ENCODE results near the gene DENND1A. TPM values are rescaled to one million over a fixed set of nuclear protein-coding genes. Genes with fewer than 3 reads are reported as not detected.
"Not testable (repeated sequence)": the region's sequence is repeated elsewhere in the genome, so short reads cannot be mapped to it uniquely, and the experiment has no call there.

Gene DENND1A
- total RNA-seq, 2 donors from 2014 or later, result 16.2 to 17.7 TPM

- intact Hi-C loops (cut with DNase I), result no loop called here
- DNase-seq (no peak), ATAC-seq (no peak)
Observed at GRCh38 chr9:123651871-123652270, 278.1 kb downstream of the DENND1A start.

- intact Hi-C loops (cut with DNase I), result no loop called here
- ATAC-seq, result no peak
- no peak for DNase-seq
Observed at GRCh38 chr9:123651273-123651672, 278.7 kb downstream of the DENND1A start.

- DNase-seq (no peak), ATAC-seq (no peak)
- intact Hi-C loops (cut with DNase I), result no loop called here
Observed at GRCh38 chr9:123649909-123650308, 280.0 kb downstream of the DENND1A start.

- DNase-seq (no peak), ATAC-seq (no peak)
- intact Hi-C loops (cut with DNase I), result no loop called here
Observed at GRCh38 chr9:123647145-123647544, 282.8 kb downstream of the DENND1A start.

GRCh38 chr9:123645762-123646161 lies 284.2 kb downstream of the DENND1A start:
- intact Hi-C loops (cut with DNase I), result no loop called here
- DNase-seq (no peak), ATAC-seq (no peak)

DNA sequence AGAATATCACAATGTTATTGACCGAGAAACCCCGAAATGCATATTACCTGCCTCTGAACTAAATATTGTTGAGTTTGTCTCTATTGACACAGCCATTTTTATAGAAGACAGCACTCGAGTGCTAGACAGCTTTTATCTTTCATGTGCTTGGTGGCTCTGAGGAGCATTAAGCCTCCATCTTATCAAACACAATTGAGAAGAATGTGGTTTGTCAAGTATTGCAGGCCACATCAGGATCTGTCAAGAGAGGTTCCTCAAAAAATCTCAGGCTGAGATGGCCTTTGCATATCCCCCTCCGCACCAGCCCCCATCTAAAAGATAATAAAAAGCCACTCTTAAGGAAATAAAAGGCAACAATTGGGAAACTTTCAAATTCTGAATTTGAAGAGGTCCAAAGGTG lies 284.8 kb downstream of the DENND1A start:
- DNase-seq (no peak), ATAC-seq (no peak)
- intact Hi-C loops (cut with DNase I), result no loop called here

DNA sequence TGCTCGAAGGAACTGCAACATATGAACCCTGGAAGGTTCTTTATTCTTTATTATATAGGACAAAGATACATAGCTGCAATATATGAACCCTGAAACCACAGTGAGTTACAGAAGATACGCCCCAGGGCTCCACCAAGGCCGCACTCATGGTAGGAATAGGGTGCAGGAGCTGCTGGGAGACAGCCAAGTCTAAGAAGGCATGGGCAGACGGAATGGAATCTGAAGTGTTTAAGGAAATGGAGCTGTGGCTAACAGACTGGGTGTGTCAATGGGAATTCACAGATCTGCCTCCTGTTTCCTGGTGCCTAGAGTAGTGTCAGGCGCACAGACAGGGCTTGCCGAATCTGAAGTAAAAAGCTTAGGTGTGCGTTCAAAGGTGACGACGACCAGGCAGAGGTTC lies 286.4 kb downstream of the DENND1A start:
- ATAC-seq (no peak), DNase-seq (no peak)
- intact Hi-C loops (cut with DNase I), result no loop called here

DNA sequence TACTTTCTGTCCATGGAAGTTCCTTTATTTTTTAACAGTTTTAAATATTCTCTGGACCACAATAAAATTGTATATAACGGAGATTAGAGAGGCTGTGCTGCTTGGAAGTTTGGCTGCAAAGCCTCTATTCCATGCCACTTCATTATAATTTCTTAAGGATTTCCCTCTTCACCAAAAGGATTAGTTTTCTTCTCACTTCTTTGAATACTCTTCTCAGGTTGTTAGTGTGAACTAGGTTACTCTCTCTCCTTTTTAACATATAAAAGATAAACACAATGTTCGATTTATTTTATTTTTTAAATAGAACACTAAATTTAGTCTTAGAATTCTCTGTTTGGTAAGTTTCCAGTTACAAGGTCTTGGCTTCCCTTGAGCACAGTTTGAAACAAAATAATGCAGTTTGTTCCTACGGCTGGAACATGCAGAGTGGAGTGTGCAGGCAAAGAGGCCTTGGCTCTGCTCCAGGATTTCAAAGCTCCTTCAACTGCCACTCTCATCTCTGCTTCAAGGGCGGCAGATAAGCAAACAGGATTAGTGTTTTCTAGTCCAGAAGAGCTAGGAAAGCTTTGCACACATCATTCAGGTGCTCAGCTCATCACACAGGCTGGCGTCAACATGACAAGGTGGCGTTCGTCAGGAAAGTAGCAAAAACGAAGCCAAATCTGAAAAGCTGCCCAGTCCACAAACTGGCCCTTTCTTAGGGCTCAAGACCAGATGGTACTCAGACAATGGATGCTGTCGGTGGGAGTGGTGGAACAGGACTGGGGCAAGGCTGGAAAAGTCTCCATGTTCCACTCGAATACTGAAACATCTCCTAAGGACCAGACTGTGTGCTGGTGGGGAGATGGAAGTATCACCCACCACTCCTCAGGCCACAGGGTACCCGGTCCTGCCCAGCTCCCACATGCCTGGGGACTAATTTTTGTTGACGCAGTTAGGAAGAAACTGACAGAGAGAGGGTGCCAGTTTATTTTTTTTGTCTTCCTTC lies 287.3 kb downstream of the DENND1A start:
- intact Hi-C loops (cut with DNase I), result no loop called here
- DNase-seq, result peak; percentile 45
- ATAC-seq, result peak; percentile 83 to 89

GRCh38 chr9:123640792-123641222 lies 289.1 kb downstream of the DENND1A start:
- ATAC-seq (no peak), DNase-seq (no peak)
- intact Hi-C loops (cut with DNase I), result no loop called here

DNA sequence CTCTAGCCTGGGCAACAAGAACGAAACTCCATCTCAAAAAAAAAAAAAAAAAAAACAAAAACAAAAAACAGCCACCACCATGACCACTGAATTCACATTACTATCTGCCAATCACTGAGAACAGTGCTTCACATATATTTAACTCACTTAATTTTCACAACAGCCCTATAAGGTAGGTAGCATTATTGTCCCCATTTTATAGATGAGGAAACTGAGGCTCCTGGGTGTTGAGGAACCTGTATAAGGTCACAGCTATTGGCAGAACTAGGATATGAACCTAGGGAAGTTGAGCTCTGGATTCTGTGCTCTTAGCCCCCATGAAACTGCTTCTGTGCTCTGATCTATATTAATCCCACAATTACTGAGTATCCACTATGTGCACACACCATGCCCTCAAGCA lies 290.2 kb downstream of the DENND1A start:
- intact Hi-C loops (cut with DNase I), result no loop called here
- no peak for ATAC-seq
- no peak for DNase-seq

GRCh38 chr9:123637945-123638634 lies 291.8 kb downstream of the DENND1A start:
- DNase-seq (no peak), ATAC-seq (no peak)
- intact Hi-C loops (cut with DNase I), result no loop called here

DNA sequence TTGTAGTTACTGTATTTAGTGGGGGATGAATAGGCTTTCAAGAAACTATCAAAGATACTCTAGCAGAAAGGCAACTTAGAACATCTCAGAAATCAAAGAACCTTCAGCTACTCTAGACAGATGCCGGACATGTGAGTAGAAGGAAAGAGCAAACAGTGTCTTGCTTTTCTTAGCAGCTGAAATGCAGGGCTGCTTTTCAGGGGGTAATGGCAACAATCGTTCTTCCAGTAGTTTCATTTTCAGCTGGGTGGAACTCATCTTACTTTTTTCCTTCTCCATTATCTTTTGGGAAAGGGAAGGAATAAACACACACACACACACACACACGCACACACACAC lies 292.4 kb downstream of the DENND1A start:
- intact Hi-C loops (cut with DNase I), result no loop called here
- no peak for DNase-seq
- no peak for ATAC-seq

GRCh38 chr9:123636805-123637204 lies 293.1 kb downstream of the DENND1A start:
- intact Hi-C loops (cut with DNase I); DNase-seq; ATAC-seq: not testable (repeated sequence)

DNA sequence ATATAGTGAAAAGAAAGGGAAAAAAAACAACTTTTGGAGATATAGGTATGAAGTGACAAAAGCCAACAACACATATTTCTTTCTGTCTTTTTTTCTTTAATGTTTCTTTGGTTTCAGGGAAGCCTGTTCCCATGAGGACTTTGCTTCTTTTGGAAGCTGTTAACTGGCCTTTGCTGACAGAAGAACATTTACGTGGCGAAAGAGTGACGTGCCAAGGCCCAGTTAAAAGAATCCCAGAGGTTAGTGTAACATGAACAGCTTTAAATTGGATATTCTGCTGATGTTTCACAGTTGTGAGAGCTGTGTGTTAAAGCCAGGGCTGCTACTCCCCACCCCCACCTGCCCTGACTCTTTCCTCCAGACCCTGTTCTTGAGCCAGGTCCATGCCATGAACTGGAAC lies 298.1 kb downstream of the DENND1A start:
- DNase-seq (no peak), ATAC-seq (no peak)
- intact Hi-C loops (cut with DNase I), result no loop called here

DNA sequence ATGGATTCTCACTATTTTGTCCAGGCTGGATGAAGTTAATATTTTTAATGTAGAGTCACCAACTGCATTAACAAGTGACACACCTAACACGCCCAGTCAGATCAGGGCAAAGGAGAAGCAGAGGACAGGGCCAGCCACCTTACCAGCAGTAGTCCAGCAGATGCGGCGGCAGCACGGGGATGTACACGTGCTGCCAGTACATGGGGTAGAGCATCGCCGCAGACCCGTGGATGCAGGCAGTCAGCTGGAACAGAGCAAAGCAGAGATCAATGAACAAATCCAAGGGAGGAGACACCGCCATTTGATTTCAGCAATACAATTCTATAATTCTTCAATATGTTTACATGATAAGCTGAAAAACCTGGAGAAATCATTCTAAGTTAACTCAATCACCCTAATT lies 299.7 kb downstream of the DENND1A start:
- intact Hi-C loops (cut with DNase I), result no loop called here
- ATAC-seq (no peak), DNase-seq (no peak)

DNA sequence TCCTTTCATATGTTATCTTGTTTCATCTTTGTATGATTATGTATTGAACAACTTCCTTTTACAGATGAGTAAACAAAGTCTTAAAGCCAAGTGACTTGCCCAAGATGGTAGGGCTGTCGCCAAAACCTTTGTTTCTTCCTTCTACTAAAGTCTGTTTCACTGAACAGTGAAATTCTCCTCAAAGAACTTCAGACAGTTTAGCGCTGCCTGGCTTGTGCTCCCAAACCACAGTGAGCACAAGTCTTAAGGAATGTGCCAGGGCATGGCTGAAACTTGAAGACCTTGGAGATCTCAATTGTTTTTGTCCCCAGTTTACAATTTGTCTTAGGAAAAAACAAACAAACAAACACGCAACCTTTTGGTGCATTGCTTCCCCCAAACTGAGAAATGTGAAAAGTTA lies 300.4 kb downstream of the DENND1A start:
- ATAC-seq (no peak), DNase-seq (no peak)
- intact Hi-C loops (cut with DNase I), result no loop called here

GRCh38 chr9:123622711-123623241 lies 307.1 kb downstream of the DENND1A start:
- intact Hi-C loops (cut with DNase I), result no loop called here
- no peak for DNase-seq
- ATAC-seq, result no peak

DNA sequence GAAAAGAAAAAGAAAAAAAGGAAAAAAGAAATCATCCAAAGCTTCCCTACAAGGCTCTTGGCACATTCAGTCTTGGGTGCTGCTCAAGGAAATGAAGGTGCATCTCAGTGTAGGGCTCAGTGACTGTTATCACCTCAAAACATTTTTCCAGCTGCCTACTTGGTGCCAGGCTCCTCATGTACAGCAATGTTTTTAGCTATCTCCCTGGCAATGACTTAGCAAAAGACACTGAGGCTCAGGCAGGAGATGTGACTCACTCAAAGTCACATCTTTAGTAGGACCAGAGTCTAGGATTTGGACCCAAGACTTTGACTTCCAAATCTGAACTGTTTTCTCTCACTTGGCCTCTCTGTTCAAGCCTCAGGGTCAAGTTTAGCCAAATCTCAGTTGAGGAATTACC lies 309.7 kb downstream of the DENND1A start:
- DNase-seq, result no peak

DNA sequence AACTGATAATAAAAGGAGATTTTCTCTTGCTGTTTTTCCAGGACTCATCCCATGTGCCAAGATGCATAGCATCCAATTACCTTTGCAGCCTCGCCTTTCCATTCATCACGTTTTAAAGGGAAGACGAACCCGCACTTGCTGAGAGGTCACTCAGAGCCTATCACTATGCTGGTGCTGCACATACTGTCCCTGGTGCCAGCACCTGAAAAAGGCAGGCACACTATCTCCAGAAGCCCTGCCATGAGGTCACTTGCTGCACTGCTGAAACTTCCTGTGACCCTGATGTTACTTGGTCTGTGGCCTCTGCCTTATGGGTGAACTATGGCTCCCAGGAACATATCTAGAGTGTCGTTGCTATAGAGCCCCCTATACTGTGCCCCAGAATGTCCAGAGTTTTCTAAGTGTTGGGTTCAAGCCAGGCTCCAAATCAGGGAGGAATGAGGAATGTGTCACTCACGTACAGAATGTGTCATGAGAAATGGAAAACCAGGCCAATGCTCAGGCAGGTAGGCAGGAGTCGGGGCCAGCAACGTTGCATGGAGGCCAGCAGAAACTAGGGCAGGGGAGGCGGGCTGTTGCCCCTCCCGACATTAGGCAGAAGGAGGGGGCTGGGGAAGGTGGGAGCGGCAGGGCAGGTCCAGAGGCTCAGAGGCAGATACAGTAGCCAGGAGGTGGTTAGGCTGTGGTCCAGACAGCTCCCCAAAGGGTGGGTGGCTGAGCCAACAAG lies 311.8 kb downstream of the DENND1A start:
- DNase-seq (no peak), ATAC-seq (peak in 1 of 2 donors; percentile 39)
- intact Hi-C loops (cut with DNase I), result no loop called here

More for the DNA sequence above, 309.7 kb downstream of the DENND1A start:
- intact Hi-C loops (cut with DNase I), result no loop called here
- ATAC-seq, result no peak

DNA sequence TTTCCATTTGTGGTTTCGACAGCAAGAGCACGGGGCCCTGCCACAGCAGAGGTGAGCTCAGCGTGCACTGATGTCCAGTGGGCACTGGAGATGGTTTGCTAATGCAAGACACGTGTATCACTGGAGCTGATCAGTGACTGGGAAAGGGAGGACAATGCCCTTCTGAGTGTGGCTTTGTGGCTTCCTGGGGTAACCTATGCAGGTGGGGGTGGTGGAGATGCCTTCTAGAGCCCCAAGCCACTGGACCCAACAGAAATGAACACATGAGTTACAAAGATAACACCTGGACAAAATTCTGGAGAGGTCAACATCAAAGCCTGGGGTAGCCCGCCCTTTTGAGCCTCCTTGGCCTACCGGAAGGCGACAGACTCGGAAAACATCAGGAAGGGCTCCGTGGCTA lies 312.6 kb downstream of the DENND1A start:
- DNase-seq (no peak), ATAC-seq (no peak)
- intact Hi-C loops (cut with DNase I), result no loop called here

Measured in left cardiac atrium (tissue), 4 donors.